HTR-8/SVneo (cell line): ENCODE measurements around the gene SNAP29.
"Not testable (repeated sequence)": the region's sequence is repeated elsewhere in the genome, so short reads cannot be mapped to it uniquely, and the experiment has no call there.

Experiments used
- DNase-seq: peaks from one replicate; pipeline ENCODE4 v3.0.0; 2011; ENCODE audit warnings: low spot score, mixed read lengths; ENCODE audit not compliant: insufficient read length
- FAIRE-seq: peaks from 2 replicates; lab custom pipeline; 2011; peaks lifted over from hg19 to GRCh38; lab: Jason Lieb, UNC

The SNAP29 gene

DNA sequence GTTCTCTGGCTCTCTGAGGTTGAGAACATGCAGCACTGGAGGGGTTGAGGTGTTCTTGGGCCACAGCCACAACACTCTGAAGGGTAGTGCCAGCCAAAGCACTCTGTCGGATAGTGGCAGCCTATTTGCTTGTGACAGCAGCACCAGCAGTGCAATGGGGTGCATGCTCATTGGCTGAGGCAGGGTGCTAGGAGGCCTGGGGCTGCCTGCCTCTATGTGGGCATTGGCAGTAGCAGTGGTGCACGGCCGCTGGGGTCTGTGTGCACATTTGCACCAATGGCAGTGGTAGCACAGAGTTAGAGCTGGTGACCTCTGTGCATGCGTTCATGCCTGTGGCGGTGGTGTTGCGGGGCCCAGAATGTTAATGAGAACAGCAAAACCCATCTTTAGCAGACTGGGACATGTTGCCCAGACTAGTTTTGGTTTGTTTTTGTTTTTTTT is 25.6 kb upstream of the SNAP29 start:
- DNase-seq (no peak), FAIRE-seq (no peak)

DNA sequence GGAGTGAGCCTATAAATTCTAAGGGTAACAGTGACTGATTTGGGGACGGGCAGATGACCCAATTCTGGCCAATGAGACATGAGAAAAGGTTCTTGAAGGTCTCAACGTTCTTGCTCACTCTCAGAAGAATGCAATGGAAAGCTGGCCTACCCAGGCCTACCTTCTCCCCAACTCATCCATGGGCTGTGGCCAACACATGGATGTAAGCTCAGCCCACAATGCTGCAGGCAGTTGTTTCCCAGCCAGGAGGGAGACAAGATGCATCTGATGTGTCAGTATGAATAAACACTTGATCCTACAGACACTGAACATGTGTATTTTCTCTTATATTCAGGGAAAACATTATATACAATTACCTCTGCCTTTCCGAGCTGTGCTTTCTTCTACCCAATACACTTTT is 24.6 kb upstream of the SNAP29 start:
- DNase-seq: no peak
- FAIRE-seq: no peak

DNA sequence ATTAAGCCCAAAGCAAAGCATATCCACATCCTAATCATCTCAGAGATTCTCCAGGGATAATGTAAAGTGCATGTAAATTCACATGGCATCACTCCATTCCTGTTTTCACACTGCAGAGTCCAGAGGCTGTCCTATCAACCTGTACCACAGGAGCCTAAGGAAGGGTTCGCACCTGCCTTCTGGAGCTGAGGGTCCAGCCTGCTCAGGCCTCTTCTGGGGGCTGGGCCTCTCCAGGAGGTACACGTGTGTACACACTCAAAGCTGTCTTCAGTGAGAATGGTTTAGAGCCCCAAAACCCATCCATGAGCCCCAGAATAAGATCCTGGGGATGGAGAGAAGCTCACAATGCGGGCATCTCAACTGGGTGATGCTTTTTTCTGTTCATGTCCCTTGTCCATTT is 24.1 kb upstream of the SNAP29 start:
- no peak for DNase-seq
- FAIRE-seq: no peak

GRCh38 chr22:20836987-20837823 is 21.6 kb upstream of the SNAP29 start:
- no peak for DNase-seq
- no peak for FAIRE-seq

DNA sequence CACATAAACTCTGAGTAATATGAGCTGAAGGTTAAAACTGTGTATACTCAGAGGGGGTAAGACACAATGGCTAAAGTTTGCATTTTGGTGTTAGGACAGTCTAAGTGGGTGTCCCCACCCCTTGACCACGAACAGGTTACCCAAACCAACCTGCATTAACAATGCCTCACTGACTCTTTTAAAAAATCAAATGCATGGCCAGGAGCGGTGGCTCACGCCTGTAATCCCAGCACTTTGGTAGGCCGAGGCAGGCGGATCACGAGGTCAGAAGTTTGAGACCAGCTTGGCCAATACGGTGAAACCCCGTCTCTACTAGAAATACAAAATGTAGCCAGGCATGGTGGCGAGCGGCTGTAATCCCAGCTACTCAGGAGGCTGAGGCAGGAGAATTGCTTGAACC is 19.5 kb upstream of the SNAP29 start:
- not testable (repeated sequence) for FAIRE-seq, DNase-seq

GRCh38 chr22:20839837-20840645 is 18.8 kb upstream of the SNAP29 start:
- DNase-seq (no peak), FAIRE-seq (no peak)

GRCh38 chr22:20840646-20841371 is 18.0 kb upstream of the SNAP29 start:
- DNase-seq: no peak
- FAIRE-seq: no peak

GRCh38 chr22:20843501-20843900 is 15.3 kb upstream of the SNAP29 start:
- FAIRE-seq (no peak), DNase-seq (no peak)

DNA sequence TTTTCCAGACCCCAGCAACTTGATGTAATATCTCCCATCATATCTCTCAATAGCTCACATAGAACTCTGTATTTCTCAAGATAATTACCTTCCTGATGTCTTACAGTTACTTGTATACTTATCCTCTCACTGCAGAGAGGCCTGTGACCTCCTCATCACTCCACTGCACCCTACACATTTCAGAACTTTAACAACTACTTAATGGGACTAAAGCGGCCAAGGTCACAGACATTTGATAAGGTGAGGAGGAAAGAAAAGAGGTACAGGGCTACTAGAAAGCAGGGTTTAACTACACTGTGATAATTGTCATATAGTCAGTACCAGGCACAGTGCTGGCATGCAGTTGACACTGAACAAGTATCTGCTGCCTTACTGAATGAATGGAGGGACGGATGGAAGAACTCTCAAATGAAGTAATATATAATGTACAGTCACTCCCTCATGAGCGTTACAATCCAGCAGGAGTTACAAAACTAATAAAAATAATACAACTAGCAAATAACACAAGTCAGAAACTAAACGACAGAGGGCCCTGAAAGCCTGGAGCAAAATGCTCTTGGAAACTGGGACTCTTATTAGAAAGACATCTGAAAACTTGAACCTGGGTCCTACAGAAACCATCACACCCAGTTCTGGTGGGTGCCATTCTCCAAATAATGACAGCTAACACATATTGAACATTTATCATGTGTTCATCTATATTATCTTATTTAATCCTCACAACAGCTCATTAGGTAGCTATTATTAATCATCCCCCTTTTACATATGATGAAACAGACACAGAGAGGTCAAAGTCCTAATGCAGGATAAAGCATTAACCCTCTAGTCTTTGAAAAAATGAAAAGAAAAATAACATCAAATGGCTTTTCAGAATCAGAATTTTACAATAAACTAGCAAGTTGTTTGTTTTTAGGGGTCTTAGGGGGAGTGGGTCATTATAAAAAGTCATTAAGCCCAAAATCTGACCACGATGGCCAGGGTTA is 14.5 kb upstream of the SNAP29 start:
- DNase-seq: no peak
- FAIRE-seq: no peak

GRCh38 chr22:20847318-20847822 is 11.4 kb upstream of the SNAP29 start:
- DNase-seq: no peak
- no peak for FAIRE-seq

GRCh38 chr22:20852076-20852475 is 6.7 kb upstream of the SNAP29 start:
- DNase-seq (no peak), FAIRE-seq (no peak)

DNA sequence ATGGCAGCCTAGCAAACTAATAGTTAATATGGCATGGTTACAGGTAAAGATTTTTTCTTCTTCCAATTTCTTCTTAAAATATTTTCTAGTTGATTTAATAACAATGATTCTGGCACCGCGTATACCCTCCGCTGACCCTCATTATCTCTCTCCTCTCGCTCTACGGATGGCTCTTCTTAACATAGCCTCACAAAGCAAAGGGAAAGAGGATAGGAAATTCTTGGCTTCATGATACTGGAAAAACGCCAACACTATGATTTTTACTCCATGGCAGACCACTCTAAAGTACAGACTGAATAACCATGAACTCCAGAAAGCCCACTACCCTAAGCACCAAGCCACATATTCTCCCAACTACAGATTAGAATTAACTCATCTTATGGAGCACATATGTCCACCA is 6.3 kb upstream of the SNAP29 start:
- FAIRE-seq: no peak

GRCh38 chr22:20853236-20853660 is 5.6 kb upstream of the SNAP29 start:
- no peak for FAIRE-seq
- DNase-seq: no peak

More for the DNA sequence above, 6.3 kb upstream of the SNAP29 start:
- DNase-seq: no peak

- no peak for FAIRE-seq
- DNase-seq: no peak
Measured at GRCh38 chr22:20857247-20857643, 1.6 kb upstream of the SNAP29 start.

DNA sequence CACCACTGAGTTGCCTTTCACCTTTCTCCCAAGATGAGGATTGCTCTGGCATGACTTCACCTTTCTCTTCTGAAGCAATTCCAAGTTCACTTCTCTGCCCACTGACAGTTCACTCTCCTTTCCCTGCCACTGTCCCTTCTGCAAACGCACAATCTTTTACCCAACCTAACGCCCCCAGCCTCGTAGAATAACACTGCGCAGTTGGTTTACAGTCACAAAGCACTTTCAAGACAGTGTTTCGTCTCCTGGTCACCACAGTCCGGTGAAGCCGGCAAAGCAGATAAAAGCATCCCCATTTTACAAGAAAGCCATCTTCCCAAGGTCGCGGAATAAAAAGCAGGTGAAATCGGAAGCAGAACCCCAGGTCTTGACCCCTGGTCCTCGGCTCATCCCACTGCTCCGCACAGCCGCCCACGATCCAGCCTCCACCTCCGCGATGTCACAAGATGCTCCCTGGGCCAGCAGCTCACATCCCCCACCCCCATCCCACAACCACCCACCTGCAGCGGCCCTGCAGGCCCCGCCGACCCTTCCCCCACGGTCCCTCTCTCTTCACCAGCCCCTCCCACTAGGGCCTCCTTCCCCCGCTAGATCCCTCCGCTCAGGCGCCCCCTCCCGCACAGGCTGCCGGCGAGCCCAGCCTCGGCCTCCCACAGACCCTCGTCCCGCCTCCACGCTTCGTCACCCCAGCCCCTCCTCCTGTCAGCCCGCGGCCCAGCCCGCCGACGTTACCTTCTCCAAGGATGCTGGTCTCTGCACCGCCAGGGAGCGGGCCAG is 781 bp upstream of the SNAP29 start:
- FAIRE-seq (peak; percentile 40), DNase-seq (peak; percentile 77)

DNA sequence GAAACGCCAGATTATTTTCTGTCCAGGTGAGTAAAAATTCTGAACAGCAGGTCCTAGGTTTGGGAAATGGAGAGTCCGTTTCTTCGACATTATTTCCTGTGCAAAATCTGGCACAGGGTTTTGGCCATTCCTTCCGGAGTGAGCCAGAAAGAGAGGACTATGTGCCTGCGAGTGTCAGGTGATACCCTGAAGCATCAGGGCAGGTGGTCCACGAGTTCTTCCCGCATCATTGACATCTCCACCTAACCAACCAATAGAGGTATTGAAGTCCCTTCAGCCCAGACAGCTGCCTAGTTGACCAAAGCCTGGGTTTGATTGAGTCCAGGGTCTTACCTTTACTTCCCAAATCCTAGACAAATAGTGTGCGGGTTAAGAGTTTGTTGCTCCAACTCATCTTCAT is 808 bp downstream of the SNAP29 start:
- no peak for FAIRE-seq
- no peak for DNase-seq

DNA sequence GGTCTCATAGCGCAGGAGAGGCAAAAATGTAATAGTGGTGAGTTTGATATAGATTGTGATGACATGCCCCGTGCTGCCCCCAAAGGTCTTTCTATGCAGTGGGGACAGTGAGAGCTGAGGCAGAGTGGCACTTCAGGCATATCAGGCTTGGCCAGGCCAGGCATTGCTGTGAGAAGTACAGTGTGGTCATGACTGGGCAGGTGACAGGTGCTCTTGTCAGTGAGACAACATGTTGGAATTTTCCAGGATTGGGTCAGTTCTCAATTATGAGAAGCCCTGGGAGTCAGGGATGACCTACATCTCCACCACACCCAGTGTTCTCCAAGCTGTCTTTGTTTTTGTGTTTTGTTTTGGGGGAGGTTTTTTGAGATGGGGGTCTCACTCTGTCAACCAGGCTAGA is 3.7 kb downstream of the SNAP29 start:
- FAIRE-seq (no peak), DNase-seq (no peak)

DNA sequence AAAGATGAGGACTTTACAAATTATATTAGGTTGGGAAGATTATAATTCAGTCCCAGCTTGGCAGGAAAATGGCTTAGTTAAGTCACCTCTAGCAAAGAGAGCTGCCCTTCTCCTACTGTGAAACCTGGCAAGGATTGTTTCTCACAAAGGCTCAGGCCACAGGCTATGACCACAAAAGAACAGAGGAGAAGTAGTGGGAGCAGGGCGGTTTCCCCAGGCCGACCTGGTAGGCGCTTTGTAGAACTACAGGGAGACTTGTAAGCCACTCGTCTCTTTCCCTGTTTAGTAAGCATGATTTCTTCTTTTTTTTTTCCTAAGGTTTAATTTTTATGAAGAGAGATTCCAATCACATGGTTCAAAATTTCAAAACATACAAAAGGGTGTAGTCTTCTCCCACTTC is 4.6 kb downstream of the SNAP29 start:
- DNase-seq: no peak
- no peak for FAIRE-seq
